SIG-M5 treated with dmso at 0.1 percent for 504 hours (cell line): ENCODE results near the gene CD9.
"Not testable (repeated sequence)": the region's sequence is repeated elsewhere in the genome, so short reads cannot be mapped to it uniquely, and the experiment has no call there.

Experiments
- DNase-seq: peaks from one replicate; lab custom pipeline; 2025; ENCODE audit not compliant: unreplicated experiment; lab: John Stamatoyannopoulos, UW

The CD9 gene

GRCh38 chr12:6178981-6179761 lies 21.0 kb upstream of the CD9 start:
- DNase-seq: no peak

GRCh38 chr12:6180268-6181051 lies 19.7 kb upstream of the CD9 start:
- DNase-seq: no peak

GRCh38 chr12:6181166-6181565 lies 19.0 kb upstream of the CD9 start:
- DNase-seq: no peak

- no peak for DNase-seq
Measured at GRCh38 chr12:6181583-6182278, 18.5 kb upstream of the CD9 start.

- no peak for DNase-seq
Measured at GRCh38 chr12:6182279-6182898, 17.8 kb upstream of the CD9 start.

- DNase-seq: peak; percentile 47
Measured at GRCh38 chr12:6183689-6184428, 16.3 kb upstream of the CD9 start.

- DNase-seq: no peak
Measured at GRCh38 chr12:6185961-6186827, 14.0 kb upstream of the CD9 start.

GRCh38 chr12:6187948-6188793 lies 12.0 kb upstream of the CD9 start:
- DNase-seq: no peak

GRCh38 chr12:6189028-6189427 lies 11.2 kb upstream of the CD9 start:
- no peak for DNase-seq

GRCh38 chr12:6189952-6190598 lies 10.1 kb upstream of the CD9 start:
- DNase-seq: not testable (repeated sequence)

GRCh38 chr12:6190767-6191530 lies 9.3 kb upstream of the CD9 start:
- not testable (repeated sequence) for DNase-seq

- DNase-seq: peak; percentile 21
Measured at GRCh38 chr12:6192604-6193380, 7.4 kb upstream of the CD9 start.

- peak; percentile 45 for DNase-seq
Measured at GRCh38 chr12:6193853-6194815, 6.1 kb upstream of the CD9 start.

- DNase-seq: peak; percentile 45
Measured at GRCh38 chr12:6195665-6196535, 4.3 kb upstream of the CD9 start.

- DNase-seq: no peak
Measured at GRCh38 chr12:6198051-6198450, 2.1 kb upstream of the CD9 start.
